NCI-H2227 treated with DMSO at 0.1 percent for 48 hours (cell line): ENCODE data around the gene POLN.

Experiments used
- DNase-seq: peaks from one replicate; lab custom pipeline; 2025; lab: John Stamatoyannopoulos, UW

The POLN gene

DNA sequence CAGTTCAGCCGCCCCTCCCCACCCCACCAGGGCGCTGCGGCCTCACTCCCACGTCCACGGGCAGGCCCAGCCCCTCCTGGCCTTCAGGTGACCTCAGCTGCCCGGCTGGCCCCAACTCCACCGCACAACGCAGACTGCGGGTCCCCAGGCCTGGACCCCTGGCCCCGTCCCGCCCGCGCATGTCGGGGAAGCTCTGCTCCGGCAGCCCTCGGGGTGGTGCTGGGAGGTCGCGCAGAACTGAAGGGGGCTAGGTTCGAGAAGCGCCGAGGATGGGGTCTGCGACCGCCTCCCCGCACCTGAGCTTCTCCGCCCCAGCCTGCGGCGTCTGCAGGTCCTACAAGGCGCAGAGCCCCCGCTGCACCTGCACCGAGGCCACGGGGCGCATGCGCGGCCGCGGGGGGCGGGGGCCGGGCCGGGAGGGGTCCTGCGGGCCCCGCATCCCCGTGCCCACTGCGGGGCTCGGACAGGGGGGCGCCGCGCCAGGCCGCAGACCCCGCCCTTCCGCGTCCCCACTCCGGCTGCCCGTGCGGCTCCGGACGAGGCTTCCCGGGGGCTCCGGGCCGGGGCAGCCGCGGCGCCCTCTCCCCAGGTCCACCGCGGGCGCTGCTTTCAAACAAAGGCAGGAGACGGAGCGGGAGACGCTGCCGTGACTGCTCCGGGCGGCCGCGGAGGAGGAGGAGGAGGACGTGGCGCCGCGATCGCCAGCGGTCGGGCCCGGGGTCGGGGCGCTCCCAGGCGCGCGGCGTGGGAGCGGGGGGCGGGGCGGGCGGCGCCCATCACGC lies 183.5 kb downstream of the POLN start:
- no peak for DNase-seq

DNA sequence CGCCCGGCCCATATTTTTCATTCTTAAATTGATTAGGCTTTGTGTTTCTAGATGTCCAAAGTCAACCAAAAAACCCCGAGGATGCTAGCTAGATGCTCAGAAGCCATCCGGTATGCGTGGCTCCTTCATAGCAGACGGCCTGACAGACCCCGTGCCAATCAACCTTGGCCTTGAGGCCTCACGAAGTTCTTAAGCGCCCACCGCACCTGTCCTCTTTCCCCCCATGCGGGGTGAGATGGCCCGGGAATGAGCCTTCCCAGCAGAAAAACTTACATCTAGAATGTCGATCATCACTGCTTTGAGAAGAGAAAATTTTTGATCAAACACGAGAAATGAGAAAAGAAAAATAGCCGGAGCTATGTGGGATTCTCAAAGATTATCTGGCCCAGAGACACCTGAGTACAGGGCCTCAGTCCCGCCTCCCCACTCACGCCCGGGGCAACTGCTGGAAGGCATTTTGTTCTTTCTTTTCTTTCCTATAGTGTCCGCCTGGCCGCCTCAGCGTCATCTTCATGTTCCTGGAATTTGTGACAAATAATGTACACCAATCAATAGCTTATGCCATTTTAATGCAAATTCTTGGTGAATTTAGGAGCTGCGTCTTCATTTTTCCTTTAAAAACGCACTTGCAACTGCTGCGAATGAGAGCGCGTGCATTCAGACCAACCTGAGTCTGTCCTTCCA lies 184.4 kb downstream of the POLN start:
- no peak for DNase-seq

DNA sequence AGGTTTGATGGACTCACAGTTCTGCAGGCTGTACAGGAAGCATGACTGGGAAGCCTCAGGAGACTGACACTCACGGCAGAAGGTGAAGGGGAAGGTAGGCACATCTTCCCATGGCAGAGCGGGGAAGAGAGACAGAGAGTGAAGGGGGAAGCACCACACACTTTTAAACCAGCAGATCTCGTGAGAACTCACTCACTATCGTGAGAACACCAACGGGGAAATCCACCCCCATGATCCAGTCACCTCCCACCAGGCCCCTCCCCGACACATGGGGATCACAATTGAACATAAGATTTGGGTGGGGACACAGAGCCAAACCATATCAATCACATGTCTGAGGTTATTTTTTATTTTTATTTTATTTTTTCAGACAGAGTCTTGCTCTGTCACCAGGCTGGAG lies 187.7 kb downstream of the POLN start:
- DNase-seq = no peak

DNA sequence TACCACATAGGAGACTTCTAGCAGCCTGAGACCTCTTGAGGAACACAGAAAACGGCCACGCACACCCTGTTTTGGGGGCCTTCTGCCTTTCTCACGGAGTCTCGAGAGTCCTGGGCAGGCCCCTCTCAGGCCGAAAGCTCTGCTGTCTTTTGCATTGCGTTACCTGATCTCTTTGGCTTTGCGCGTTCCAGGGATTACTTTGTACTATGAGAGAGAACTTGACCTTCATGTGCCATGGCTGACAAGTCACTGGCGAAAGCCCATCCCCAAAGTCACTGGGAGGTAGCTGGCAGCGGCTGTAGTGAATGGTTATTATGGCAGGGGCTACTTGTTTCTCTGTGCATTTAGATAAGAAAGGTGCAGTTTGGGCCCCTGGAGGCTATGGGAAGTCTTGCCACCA lies 190.8 kb downstream of the POLN start:
- DNase-seq = no peak

DNA sequence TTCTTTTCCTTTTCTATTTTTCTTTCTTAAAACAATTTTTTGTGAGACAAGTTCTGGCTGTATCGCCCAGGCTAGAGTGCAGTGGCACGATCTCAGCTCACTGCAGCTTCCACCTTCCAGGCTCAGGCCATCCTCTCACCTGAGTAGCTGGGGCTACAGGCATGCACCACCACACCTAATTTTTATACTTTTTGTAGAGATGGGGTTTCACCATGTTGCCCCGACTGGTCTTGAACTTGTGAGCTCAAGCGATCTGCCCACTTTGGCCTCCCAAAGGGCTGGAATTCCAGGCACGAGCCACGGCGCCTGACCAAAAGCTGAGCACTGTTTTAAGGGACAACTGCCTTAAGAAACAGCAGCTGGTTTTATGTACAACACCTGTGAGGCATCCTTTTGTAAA lies 192.1 kb downstream of the POLN start:
- DNase-seq = no peak

DNA sequence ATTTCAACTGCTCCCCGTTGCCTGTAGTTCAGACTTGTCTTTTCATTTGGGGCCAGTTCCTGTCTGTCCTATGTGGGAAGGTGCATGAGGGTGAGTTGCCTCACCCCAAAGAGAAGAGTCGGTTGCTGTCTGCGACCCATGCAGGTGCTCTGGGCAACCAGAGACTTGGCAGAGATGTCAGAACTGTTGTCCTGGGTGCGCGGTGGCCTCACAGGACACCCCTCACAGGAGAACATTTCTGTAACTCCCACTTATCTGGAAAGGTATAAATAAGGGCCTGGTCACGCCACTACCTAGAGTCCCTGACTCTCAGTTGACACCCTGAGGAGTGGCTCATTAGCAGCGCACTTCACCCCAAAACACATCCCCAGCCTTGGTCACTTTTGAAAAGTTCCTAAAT lies 192.5 kb downstream of the POLN start:
- no peak for DNase-seq

DNA sequence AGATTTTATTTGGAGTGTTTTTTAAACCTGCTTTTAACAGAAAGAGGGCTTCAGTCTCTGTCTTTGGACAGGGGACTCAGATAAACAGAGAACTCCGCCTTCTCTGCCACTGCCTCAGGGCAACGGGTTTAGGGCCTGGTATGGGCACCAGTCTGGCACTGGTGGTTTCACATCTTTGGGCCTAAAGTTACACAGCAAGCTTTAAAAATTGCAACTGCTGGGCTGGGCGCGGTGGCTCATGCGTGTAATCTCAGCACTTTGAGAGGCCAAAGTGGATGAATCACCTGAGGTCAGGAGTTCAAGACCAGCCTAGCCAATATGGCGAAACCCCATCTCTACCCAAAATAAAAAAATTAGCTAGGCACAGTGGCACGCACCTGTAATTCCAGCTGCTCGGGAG lies 193.1 kb downstream of the POLN start:
- no peak for DNase-seq

DNA sequence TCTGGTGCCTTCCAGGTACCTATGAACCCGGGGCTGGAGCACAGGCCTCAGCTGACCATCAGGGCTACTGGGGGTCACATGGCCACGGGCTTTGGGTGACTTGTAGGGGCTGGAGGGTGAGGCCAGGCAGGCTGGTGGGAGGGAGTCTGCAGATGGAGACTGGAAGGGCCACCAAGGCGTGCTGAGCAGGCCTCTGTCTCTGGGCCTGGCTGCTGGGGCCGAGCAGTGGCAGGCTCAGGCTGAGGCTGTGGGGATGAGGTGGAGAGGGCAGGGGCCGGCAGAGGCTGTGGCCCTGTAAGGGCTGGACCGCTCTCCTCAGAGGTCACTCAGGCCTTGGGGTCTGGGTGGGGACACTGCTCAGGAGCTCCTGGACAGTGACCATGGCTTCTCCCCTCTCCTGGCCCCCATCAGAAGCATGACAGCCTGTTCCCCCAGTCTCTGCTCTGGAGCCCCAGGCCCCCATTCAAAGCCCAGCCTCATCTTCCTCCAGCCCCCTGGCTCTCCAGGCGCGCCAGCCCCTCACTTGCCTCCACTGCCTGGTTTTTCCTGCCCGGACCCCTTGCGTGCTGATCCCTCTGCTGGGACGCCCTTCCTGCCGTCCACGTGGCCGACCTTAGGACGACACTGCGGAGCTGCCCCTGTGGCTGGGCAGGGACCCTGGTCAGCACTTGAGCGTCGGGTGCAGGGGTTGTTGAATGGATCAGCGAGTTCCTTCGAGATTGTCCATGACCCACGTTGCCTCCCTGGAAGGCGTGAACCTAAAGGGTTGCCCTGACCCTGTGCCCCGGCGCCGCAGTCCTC lies 193.9 kb downstream of the POLN start:
- DNase-seq = no peak

DNA sequence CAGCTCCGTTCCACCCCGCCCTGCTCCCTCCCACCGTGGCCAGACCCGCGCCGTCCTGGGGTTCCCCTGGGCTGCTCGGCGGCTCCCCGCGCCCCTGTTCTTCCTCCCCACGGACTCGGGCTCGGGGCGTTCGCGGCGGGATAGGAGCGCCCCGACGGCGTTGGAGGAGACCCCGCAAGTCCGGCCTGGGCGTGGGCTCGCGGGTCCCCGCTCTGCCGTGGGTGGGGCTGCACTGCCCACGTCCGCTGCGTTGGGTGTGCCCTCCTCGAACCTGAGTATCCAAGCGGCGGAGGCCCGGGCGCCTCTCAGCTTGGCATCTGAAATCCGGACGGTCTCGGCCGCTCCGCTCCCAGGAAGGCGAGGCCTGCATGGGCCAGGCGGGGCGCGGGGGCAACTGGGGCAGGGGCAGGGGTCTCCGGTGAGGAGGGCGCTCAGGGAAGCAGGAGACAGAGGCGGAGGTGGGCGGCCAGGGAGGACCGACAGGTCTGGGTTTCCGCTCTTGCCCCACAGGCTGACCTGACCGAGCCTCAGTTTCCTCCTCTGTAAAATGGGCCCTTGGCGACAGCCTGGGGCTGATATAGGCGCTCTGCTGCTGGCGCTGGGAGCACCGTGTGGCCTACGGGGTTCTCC lies 194.8 kb downstream of the POLN start:
- DNase-seq = no peak

DNA sequence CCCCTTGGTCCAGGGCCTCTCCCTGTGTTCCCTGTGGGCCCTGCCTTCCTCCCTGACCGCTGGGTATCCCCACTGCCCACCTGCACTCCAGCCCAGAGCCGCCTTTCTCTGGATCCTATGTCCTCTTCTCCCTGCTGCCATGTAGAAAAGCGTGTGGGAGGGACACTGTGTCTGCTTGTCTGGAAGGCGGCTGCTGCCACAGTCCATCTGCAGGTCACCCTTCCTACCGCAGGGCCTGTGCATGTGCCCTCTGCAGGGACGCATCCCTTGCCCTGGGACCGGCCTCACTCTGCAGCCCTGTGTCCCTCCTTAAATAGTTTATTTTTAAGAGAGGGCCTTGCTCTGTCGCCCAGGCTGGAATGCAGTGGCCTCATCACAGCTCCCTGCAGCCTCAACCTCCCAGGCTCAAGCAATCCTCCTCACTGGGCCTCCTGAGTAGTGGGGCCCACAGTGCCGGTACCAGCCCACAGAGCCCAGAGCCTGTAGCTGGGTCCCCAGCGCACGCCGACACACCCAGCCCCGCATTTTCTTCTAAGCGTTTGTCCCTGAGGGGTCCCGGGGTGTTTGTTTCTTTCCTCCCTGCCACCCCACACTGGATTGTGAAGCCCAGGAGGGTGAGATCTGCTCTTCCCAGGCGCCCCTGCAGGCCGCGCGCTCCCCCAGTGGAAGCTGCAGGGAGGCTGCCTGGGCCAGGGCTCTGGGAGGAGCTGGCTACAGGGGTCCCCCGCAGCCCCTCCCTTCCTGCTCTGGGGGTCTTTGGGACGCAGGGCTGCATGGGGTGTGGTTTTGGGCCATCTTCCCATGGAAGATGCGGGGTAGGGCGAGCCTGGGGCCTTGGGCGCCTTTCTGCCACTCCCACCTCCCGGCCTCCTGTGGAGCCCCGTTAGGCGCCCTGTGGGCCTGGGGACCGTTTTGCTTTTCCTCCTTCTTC lies 195.6 kb downstream of the POLN start:
- no peak for DNase-seq

- no peak for DNase-seq
Measured at GRCh38 chr4:2045518-2045951, 196.4 kb downstream of the POLN start.

DNA sequence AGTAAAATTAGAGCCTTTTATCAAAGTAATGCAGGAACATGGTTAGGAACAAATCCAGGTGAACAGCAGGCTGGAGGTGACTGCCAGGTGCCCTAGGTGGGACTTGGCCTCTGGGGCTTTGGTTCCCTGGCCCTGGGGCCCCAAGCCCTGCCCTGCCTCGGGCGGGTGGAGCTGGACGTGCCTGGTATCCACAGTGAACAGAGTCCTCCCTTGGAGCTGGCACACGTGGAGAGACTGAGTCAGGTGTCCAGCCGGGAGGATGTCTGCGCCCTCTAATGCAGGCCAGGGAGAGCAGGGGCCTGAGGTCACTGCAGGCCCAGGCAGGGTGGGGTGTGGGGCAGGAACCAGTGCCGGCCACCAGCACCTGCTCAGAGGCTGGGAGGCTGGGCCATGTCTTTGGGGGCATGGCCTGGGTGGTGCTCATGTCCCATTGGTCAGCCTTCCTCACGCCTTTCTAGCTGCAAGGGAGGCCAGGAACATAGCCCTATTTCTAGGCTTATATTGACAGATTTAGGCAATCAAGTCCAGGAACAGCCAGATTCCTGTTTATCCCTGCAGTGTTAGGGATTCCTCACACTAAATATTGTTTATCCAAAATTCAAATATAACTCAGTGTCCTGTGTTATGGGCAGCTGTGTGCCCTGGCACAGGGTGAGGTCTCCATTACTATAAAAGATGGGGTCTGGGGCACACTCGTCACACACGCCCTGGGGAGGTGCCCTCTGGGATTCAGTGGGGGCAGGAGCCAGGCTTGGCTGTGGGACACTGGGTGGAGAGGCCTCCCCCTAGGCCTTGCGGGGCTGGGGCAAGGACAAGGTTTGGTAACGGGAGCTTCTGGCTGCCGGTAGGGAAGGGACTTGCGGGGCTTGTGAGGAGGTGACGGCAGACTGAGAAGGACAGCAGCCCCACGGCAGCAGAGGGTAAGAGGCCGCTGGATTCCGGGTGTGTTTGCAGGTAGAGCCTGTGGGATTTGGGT lies 197.1 kb downstream of the POLN start:
- no peak for DNase-seq

DNA sequence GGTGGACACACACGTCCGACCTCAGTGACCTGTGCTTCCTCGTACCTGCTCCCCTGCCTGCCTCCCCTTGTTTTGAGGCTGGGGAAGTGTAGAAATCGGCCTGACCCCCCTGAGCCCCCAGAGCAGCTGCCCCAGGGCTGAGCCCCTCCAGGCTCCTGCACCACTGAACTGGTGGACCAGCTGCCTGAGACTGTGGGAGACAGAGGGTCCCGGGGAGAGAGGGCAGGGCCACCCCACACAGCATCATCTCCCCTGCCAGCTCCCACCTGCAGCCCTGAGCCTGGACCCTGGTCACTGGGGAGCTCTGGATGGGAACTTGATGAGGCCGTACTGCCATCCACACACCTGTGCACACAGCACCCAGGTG lies 197.8 kb downstream of the POLN start:
- DNase-seq = no peak

DNA sequence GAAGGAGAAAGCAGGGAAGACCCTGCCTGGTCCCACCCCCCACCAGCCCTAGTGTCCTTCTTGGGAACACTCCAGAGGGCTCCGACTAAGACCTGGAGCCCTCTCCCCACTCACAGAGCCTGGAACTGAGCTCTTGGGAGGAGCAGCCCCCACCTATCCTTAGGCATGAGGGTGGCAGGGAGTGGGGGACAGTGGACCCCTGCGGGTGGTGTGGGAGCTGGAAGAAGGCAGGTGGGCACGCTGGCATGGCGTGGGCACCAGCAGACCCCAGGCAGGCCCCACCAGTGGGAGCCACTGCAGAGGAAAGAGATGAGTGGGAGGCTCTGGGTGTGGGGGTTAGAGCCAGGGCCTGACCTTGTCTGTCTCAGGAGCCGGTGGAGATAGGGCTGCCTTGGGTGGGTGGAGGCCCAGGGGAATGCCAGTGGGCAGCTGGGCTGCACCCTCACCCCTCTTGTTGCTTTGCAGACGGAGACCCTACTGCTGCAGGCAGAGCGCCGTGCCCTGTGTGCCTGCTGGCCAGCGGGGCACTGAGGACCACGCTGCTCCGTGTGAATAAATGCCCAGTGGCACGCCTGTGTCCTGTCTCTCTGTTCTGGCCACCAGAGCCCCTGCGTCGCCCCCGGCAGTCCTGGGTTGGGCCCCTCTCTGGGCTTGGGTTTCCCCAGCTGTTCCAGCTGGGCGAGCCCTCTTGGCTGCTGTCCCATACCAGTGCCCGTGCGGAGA lies 198.4 kb downstream of the POLN start:
- DNase-seq = no peak

GRCh38 chr4:2042947-2043395 lies 198.9 kb downstream of the POLN start:
- no peak for DNase-seq

GRCh38 chr4:2042204-2042946 lies 199.5 kb downstream of the POLN start:
- DNase-seq = no peak

DNA sequence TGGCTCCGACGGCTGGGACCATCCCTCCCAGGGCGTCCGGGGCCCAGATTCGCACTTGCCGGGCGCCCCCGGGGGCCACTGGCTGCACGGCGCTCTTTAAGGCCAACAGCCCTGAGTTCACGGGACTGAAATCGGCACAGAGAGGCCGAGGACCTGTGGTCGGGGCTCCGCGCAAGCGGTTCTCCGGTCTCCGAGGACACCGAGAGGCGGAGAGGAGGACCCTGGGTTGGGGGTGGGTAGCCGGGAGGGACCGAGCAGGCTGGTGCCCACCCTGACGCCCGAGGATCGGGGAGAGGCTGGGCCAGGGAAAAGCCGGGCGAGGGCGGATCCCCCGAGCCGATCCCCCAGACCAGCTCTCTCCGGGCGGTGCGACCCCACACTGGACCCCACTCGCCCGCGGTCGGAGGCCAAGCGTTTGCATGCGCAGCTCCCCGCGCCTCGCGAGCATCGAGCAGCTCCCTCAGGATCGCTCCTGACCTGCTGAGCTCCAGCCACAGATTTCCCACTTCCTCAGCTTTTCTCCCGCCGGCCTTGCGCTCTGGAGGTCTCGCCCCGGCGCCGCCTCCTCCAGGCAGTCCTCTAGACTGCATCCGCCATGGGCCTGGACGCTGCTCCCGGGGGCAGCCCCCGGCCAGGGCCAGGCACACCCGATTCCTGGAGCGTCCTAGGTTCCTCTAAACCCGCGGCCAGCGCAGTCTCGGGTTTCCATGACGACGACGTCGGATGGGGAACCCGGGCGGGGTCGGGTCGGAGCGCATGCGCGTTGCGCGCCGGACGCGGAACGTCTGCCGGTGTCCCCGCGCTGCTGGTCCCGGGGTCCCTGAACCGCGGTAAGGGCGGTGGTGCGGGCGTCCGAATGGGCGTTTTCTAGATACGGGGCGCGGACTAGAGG lies 200.4 kb downstream of the POLN start:
- DNase-seq = peak; percentile 12
